ENCODE results near the gene DLX6.
"Not testable (repeated sequence)": the region's sequence is repeated elsewhere in the genome, so short reads cannot be mapped to it uniquely, and the experiment has no call there.

The DLX6 gene

DNA sequence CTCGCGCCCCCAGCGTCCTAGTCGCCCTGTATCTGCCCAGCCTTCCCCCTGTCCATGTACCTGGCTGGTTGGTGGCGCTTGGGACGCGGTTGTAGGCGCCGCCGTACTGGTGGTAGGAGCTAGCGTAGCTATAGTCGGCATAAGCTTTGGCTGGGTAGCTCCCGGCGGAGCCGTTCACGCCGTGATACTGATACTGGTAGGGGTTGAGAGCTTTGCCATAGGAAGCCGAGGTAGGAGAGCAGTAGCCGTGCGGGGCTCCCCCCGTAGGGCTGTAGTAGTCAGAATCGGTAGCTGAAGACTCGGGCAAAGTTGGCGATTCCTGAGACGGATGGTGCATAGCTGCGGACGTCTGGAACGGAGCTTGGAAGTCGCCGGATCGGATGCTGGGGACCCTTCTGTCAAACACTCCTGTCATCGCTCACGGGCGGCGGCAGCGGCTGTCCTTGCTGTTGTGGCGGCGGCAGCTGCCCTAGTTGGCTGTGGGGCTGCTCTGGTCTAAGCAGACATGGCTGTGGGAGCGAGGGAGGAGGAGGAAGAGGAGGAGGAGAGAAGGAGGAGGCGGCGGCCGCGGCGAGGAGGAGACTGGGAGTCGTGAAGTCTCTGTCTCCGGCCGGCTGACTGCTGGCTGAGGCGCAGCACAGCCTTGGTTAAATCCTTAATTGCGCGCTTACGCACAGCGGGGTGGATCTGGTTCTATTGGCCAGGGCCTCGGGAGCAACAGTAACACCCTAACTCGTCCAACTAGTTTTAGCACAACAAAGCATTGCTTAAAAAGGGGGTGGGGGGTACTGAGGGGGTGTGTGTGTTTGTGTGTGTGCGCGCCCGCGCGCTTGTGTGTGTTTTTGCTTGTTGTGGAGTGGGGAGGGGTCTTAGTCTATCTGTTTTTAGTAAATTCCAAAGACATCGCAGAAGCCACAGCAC lies 19.1 kb downstream of the DLX6 start, which contains the start of gene DLX5:
Gene DLX5 (minus strand): TSS at position 623 of the 921 bp plus-strand sequence. CDS start 208 bp downstream, at position 415.
- DNase-seq: no peak

DNA sequence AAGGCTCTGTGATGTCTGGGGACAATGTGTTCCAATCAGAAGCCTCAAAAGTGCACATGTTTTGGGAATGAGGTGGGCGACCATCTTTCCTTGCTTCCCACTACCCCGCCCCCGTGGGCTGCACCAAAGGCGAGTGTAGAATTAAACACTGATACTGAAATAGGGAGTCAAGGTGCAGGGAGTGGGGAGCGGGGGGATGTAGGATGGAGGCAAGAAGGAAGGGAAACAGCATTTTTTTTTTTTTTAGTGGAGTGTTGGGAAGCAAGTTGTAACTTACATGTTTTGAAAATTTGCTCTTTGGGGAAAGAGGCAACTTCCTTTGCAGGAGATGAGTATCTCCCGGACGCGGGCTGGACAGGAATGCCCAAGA lies 19.8 kb downstream of the DLX6 start:
- no peak for DNase-seq

DNA sequence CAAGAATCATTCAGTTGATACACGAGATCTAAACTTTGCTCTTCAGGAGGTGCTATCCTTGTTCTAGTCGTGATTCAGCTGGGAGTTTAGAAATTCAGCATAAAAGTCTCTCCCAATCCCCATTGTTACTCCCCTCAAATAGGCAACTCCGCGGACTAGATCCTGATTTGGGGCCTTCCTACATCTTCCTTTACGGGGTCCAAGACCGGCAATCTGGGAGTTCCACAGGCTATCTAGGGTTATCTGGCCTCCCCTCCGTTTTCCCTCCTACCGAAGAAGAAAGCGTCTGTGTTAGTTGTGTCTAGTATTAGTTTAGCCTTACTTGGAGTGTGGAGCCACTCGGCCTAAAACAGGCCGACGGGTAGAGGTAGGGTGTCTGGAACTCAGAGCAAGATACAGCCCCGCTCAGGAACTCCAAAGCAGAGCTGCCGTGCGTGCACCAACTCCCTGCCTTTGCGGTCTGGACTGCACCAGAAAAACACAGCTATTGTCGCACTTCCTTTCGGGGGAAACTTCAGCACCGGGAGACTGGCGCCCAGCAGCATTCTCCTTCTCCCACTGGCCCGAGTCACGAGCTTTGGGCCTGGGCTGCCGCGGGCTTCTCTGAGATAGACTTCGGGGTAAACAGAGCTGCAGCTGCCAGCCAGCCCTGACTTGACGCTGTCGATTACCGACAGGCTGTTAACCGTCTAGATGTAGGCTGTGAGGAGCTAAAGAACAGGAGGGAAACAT lies 20.8 kb downstream of the DLX6 start:
- DNase-seq: no peak

DNA sequence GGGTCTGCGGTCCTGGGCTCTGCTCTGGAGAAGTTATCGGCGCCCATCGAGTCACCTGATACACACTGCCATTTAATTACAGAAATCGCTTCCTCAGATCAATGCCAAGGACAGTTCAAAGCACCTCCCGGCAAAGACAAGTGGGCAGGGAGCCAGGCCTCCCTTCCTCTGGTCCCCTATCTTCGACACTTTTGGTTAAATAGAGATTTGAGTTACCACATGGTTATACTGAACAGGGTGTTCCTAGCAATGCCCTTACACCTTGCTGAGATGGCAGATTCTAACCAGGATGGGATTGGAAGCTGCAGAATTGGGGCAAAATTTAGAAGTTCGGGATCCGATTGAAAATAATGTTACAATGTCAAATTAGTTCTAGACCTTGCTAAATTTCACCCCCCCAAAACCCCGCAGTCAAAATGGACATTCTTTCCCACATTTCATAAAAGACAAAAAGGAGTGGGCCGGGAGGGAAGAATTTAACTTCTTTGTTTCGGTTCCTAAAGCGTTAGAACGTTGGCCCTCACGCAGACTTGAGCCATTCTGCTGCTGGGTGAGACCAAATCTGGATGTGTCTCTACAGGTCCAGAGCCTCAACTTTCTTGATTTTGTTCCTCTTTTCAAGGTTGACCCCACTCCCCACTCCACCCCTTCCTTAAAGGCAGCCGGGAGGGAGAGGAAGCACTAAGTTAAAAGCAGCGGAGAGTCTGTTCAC lies 21.5 kb downstream of the DLX6 start:
- DNase-seq: no peak

DNA sequence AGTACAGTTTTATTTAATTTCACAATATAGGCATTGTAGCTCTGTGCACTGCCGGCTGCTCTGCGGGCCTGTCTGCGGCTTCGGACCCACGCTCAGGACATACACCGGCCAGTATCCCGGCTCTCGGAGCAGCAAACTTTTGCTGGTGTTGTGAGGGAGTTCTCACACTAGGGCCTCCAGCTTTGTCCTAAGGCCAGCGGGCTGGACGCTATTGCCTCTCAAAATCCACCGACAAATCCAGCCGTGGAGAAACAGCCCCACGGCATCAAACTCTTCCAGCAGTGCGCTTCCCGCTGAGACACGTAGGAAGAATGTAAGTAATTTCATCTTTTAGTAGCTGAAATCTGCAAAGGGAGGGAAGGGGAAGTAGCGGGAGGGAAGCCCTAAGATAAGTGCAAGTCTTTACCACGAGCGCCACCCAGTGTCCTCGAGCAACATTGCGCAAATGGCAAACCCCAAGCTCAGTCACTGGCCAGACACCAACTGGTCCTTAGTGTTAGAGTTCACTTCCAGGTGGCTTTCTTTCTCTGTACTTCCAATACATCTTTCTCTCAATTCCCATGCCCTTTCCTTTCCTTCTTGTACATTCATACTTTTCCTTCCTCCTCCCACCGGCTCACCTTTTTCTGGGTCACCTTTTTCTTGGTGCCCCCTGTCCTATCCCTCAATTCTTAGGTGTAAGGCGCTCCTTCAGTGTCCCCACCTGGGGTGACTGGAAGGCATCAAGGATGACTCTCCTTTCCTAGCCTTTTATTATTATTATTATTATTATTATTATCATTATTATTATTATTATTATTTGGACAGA lies 22.3 kb downstream of the DLX6 start:
- peak; percentile 85 for DNase-seq

DNA sequence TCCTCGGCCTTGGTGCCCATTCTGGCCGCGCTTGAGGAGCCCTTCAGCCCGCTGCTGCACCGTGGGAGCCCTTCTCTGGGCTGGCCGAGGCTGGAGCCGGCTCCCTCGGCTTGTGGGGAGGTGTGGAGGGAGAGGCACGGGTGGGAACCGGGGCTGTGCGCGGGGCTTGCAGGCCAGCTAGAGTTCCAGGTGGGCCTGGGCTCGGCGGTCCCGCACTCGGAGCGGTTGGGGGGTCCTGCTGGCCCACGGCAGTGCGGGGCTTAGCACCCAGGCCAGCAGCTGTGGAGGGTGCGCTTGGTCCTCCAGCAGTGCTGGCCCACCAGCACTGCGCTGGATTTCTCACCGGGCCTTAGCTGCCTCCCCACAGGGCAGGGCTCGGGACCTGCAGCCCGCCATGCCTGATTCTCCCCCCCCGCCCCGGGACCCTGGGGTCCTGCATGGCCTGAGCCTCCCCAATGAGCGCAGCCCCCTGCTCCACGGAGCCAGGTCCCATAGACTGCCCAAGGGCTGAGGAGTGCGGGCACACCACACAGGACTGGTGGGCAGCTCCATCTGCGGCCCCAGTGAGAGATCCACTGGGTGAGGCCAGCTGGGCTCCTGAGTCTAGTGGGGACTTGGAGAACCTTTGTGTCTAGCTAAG lies 29.0 kb downstream of the DLX6 start:
- not testable (repeated sequence) for DNase-seq

DNA sequence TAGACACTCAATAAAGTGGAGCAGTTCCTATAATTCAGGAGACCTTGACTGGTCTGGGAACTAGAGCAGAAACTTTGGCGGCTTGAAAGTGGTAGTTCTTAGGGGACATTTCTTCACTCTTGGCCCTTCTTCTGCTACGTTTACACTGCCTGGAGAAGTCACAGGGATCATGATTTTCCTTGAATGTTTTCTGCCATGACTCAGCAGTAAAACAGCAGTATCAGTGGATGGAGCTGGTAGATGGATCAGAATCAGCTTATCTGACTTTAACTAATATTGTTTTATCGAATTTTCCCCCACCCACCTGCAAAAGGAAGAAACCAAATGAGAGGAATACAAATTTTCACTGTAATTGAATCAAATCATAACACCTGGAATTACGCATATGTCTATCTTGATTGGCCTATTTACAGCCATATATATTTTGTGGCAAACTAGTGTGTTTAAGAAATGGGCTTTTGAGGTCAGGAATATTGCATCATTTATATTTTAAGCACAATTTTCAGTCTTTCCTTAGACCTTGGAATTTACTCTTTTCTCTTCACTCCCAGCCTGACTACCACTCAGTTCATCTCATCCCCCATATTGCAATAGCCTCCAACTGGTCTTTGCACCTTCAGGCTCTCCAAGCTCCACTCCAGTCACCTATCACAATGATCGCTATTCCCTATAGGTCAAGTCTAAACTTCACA lies 34.2 kb downstream of the DLX6 start:
- no peak for DNase-seq

DNA sequence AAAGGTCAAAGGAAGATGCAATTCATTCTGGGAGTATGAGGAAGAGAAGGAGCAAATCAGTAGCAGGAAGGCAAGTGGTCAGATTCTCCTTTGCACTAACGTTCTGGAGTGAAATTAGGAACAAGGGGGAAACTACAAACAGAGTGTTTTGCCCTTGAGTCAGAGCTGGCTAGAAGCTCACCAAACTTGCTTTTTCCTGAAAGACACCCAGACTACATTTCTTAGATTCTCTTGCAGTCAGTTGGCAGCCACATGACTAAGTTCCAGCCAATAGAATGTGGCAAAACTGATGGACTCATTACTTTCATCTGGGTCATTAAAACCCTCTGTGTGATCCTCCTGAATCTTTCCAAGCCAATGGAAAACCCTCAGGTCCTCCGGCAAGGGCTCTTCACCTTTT lies 37.9 kb downstream of the DLX6 start:
- DNase-seq: no peak
